GM12872 (cell line): ENCODE measurements around the gene ANKRD13B.

Experiments
- TF ChIP-seq, protein P1 (sequence below): IDR thresholded peaks from 3 replicates; pipeline ENCODE4 v1.5.1; 2011; ENCODE audit warnings: low read depth, mild to moderate bottlenecking, low read length, moderate library complexity; ENCODE audit not compliant: insufficient read depth

ANKRD13B gene

DNA sequence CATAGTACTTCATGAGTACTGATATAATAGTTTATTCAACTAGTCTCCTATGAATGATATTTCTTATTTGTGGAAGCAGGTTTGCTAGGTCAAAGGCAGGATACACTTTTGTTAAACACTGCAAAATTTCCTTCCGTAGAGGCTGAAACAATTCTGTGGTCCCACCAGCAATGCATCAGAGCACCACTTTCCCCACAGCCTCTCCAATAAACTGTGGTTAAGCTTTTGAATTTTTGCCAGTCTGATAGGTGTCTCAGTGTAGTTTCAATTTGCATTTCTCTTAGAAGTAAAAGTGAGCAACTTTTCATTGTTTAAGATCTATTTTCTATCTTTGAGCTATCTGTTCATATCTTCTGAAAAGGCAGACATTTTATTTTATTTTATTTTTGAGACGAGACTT, 66.2 kb downstream of the ANKRD13B start:
- TF ChIP-seq, protein P1, sequence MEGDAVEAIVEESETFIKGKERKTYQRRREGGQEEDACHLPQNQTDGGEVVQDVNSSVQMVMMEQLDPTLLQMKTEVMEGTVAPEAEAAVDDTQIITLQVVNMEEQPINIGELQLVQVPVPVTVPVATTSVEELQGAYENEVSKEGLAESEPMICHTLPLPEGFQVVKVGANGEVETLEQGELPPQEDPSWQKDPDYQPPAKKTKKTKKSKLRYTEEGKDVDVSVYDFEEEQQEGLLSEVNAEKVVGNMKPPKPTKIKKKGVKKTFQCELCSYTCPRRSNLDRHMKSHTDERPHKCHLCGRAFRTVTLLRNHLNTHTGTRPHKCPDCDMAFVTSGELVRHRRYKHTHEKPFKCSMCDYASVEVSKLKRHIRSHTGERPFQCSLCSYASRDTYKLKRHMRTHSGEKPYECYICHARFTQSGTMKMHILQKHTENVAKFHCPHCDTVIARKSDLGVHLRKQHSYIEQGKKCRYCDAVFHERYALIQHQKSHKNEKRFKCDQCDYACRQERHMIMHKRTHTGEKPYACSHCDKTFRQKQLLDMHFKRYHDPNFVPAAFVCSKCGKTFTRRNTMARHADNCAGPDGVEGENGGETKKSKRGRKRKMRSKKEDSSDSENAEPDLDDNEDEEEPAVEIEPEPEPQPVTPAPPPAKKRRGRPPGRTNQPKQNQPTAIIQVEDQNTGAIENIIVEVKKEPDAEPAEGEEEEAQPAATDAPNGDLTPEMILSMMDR: no peak

- TF ChIP-seq, protein P1: no peak
Measured at GRCh38 chr17:29661213-29661612, 68.3 kb downstream of the ANKRD13B start.

GRCh38 chr17:29663155-29663554, 70.2 kb downstream of the ANKRD13B start:
- TF ChIP-seq, protein P1: no peak
